Measurements from ENCODE around the gene SAMMSON.
A peak's percentile ranks its signal among the peaks of the same experiment; 100 is the strongest.

SAMMSON gene

GRCh38 chr3:69987833-69988232 is 11.7 kb upstream of the SAMMSON start:
- DNase-seq (ENCODE audit: low read depth, low spot score) = no peak
- in situ Hi-C loops (cut with HindIII; ENCODE audit: low sequenced_read_pairs) = no loop called here
- no peak overlapping the region for H3K4me3 ChIP-seq (ENCODE audit: low read depth, low read length)
- TF ChIP-seq CTCF (IDR thresholded peaks at IDR 0.05; ENCODE audit: low read depth, low read length) = no peak

GRCh38 chr3:69993757-69994156 is 5.8 kb upstream of the SAMMSON start:
- TF ChIP-seq CTCF (IDR thresholded peaks at IDR 0.05; ENCODE audit: low read depth, low read length) = no peak
- H3K4me3 ChIP-seq (ENCODE audit: low read depth, low read length) = no peak overlapping the region
- no peak for DNase-seq (ENCODE audit: low read depth, low spot score)
- in situ Hi-C loops (cut with HindIII; ENCODE audit: low sequenced_read_pairs) = no loop called here

- TF ChIP-seq CTCF (IDR thresholded peaks at IDR 0.05; ENCODE audit: low read depth, low read length) = no peak
- no peak for DNase-seq (ENCODE audit: low read depth, low spot score)
- H3K4me3 ChIP-seq (ENCODE audit: low read depth, low read length) = no peak overlapping the region
- in situ Hi-C loops (cut with HindIII; ENCODE audit: low sequenced_read_pairs) = no loop called here
Observed at GRCh38 chr3:69994919-69995318, 4.6 kb upstream of the SAMMSON start.

GRCh38 chr3:69997631-69998307 is 1.8 kb upstream of the SAMMSON start:
- no peak for TF ChIP-seq CTCF (IDR thresholded peaks at IDR 0.05; ENCODE audit: low read depth, low read length)
- peak; percentile 13 for DNase-seq (ENCODE audit: low read depth, low spot score)
- no peak overlapping the region for H3K4me3 ChIP-seq (ENCODE audit: low read depth, low read length)
- in situ Hi-C loops (cut with HindIII; ENCODE audit: low sequenced_read_pairs) = no loop called here

GRCh38 chr3:69998759-69999139 is 784 bp upstream of the SAMMSON start:
- in situ Hi-C loops (cut with HindIII; ENCODE audit: low sequenced_read_pairs) = no loop called here
- no peak for TF ChIP-seq CTCF (IDR thresholded peaks at IDR 0.05; ENCODE audit: low read depth, low read length)
- peak overlapping the region; percentile 4 for H3K4me3 ChIP-seq (ENCODE audit: low read depth, low read length)
- peak; percentile 22 for DNase-seq (ENCODE audit: low read depth, low spot score)

- no peak for TF ChIP-seq CTCF (IDR thresholded peaks at IDR 0.05; ENCODE audit: low read depth, low read length)
Observed at GRCh38 chr3:70000028-70000410, 486 bp downstream of the SAMMSON start.

More at GRCh38 chr3:70000028-70000410, 486 bp downstream of the SAMMSON start:
- no peak for DNase-seq (ENCODE audit: low read depth, low spot score)
- in situ Hi-C loops (cut with HindIII; ENCODE audit: low sequenced_read_pairs) = no loop called here
- H3K4me3 ChIP-seq (ENCODE audit: low read depth, low read length) = no peak overlapping the region

Measured in astrocyte of the spinal cord (primary cell).